HEK293 (cell line): Measurements from ENCODE around the gene TEAD1.
A peak's percentile ranks its signal among the peaks of the same experiment; 100 is the strongest.

Experiments
- BCL11B ChIP-seq: fragments of 450-650 bp; formaldehyde crosslinking; IDR thresholded peaks from 2 replicates; pipeline ENCODE4 v1.5.1; 2016; ENCODE audit warnings: low read depth, missing biosample characterization, missing genetic modification characterization
- GLI2 ChIP-seq: fragments of 450-650 bp; formaldehyde crosslinking; IDR thresholded peaks from 2 replicates; pipeline ENCODE4; 2017; ENCODE audit warnings: missing biosample characterization, missing genetic modification characterization, low read depth, borderline replicate concordance
- HOXD13 ChIP-seq: sonication (generic); formaldehyde crosslinking; IDR thresholded peaks from 2 replicates; pipeline ENCODE4 v1.8.0; 2022; ENCODE audit warnings: missing genetic modification reagents, borderline replicate concordance
- KLF16 ChIP-seq: fragments of 450-650 bp; formaldehyde crosslinking; IDR thresholded peaks from 2 replicates; pipeline ENCODE4 v1.5.1; 2017; ENCODE audit warnings: missing biosample characterization, missing genetic modification characterization
- PRDM10 ChIP-seq: fragments of 450-650 bp; formaldehyde crosslinking; IDR thresholded peaks from 2 replicates; pipeline ENCODE4 v1.5.1; 2016; ENCODE audit warnings: missing biosample characterization, missing genetic modification characterization
- SALL2 ChIP-seq: fragments of 450-650 bp; formaldehyde crosslinking; IDR thresholded peaks from 2 replicates; pipeline ENCODE4 v1.5.0; 2017; ENCODE audit warnings: missing biosample characterization, mild to moderate bottlenecking, missing genetic modification characterization, borderline replicate concordance
- ZBTB17 ChIP-seq: fragments of 450-650 bp; formaldehyde crosslinking; IDR thresholded peaks from 2 replicates; pipeline ENCODE4 v1.5.1; 2016; ENCODE audit warnings: missing biosample characterization, missing genetic modification characterization
- ZEB2 ChIP-seq: fragments of 450-650 bp; formaldehyde crosslinking; IDR thresholded peaks from 2 replicates; pipeline ENCODE4 v1.5.1; 2016; ENCODE audit warnings: missing biosample characterization, missing genetic modification characterization
- ZFHX2 ChIP-seq: fragments of 450-650 bp; formaldehyde crosslinking; conservative IDR thresholded peaks from 2 replicates; pipeline ENCODE4 v1.5.1; 2016; ENCODE audit warnings: missing biosample characterization, missing genetic modification characterization
- ZNF211 ChIP-seq: fragments of 450-650 bp; formaldehyde crosslinking; IDR thresholded peaks from 2 replicates; pipeline ENCODE4 v1.5.1; 2016; ENCODE audit warnings: low read depth, missing biosample characterization, missing genetic modification characterization
- ZNF214 ChIP-seq: fragments of 450-650 bp; formaldehyde crosslinking; IDR thresholded peaks from 2 replicates; pipeline ENCODE4 v1.5.1; 2017; ENCODE audit warnings: missing biosample characterization, mild to moderate bottlenecking, missing genetic modification characterization, borderline replicate concordance
- ZNF341 ChIP-seq: fragments of 450-650 bp; formaldehyde crosslinking; IDR thresholded peaks from 2 replicates; pipeline ENCODE4; 2016; ENCODE audit warnings: low read depth, missing biosample characterization, missing genetic modification characterization
- ZNF449 ChIP-seq: fragments of 450-650 bp; formaldehyde crosslinking; IDR thresholded peaks from 2 replicates; pipeline ENCODE4 v1.5.1; 2017; ENCODE audit warnings: missing biosample characterization, mild to moderate bottlenecking, missing genetic modification characterization, moderate library complexity
- ZNF473 ChIP-seq: fragments of 450-650 bp; formaldehyde crosslinking; IDR thresholded peaks from 2 replicates; pipeline ENCODE4 v1.5.1; 2017; ENCODE audit warnings: missing biosample characterization, missing genetic modification characterization
- ZNF518A ChIP-seq: fragments of 450-650 bp; formaldehyde crosslinking; conservative IDR thresholded peaks from 2 replicates; pipeline ENCODE4 v1.5.1; 2016; ENCODE audit warnings: low read depth, missing biosample characterization, missing genetic modification characterization
- ZNF596 ChIP-seq: fragments of 450-650 bp; IDR thresholded peaks from 2 replicates; pipeline ENCODE4 v1.5.0; 2018; ENCODE audit warnings: missing biosample characterization, mild to moderate bottlenecking, missing genetic modification characterization, moderate library complexity
- ZNF645 ChIP-seq: fragments of 450-650 bp; formaldehyde crosslinking; IDR thresholded peaks from 2 replicates; pipeline ENCODE4; 2016; ENCODE audit warnings: missing biosample characterization, missing genetic modification characterization
- ZNF664 ChIP-seq: fragments of 450-650 bp; formaldehyde crosslinking; IDR thresholded peaks from 2 replicates; pipeline ENCODE4 v1.5.1; 2016; ENCODE audit warnings: missing biosample characterization, missing genetic modification characterization
- ZNF670 ChIP-seq: fragments of 450-650 bp; formaldehyde crosslinking; IDR thresholded peaks from 2 replicates; pipeline ENCODE4 v1.5.1; 2016; ENCODE audit warnings: missing biosample characterization, missing genetic modification characterization, low read depth
- ZNF701 ChIP-seq: fragments of 450-650 bp; formaldehyde crosslinking; IDR thresholded peaks from 2 replicates; pipeline ENCODE4 v1.5.1; 2016; ENCODE audit warnings: missing biosample characterization, missing genetic modification characterization
- ZNF830 ChIP-seq: fragments of 450-650 bp; IDR thresholded peaks from 2 replicates; pipeline ENCODE4 v1.5.0; 2018; ENCODE audit warnings: missing biosample characterization, missing genetic modification characterization, low read depth, mild to moderate bottlenecking, moderate library complexity
- ZNF837 ChIP-seq: fragments of 450-650 bp; formaldehyde crosslinking; IDR thresholded peaks from 2 replicates; pipeline ENCODE4 v1.5.1; 2016; ENCODE audit warnings: missing biosample characterization, missing genetic modification characterization

TEAD1 gene

GRCh38 chr11:12724301-12725054, 50.3 kb downstream of the TEAD1 start (continued):
- no peak for TF ChIP-seq SALL2 (tag by site-specific recombination)
- no peak for TF ChIP-seq ZNF830 (tag by site-specific recombination)
- no peak for TF ChIP-seq ZNF518A (tag by site-specific recombination)
- 0 out of 2 replicates have a peak, but pooled peaks have one; percentile 38 for TF ChIP-seq KLF16 (tag by site-specific recombination)
- no peak for TF ChIP-seq ZNF645 (tag by site-specific recombination)
- peak; percentile 56 for TF ChIP-seq ZFHX2 (tag by site-specific recombination)
- no peak for TF ChIP-seq ZNF211
- TF ChIP-seq ZNF837 (tag by site-specific recombination) = no peak
- no peak for TF ChIP-seq ZNF596 (tag by site-specific recombination)
- 0 out of 2 replicates have a peak, but pooled peaks have one; percentile 34 for TF ChIP-seq PRDM10 (tag by site-specific recombination)
- TF ChIP-seq BCL11B = 0 out of 2 replicates have a peak, but pooled peaks have one; percentile 31
- no peak for TF ChIP-seq ZNF449 (tag by site-specific recombination)
- TF ChIP-seq ZBTB17 (tag by site-specific recombination) = peak; percentile 66
- no peak for TF ChIP-seq ZNF670 (tag by site-specific recombination)
- TF ChIP-seq ZNF473 = no peak
- 0 out of 2 replicates have a peak, but pooled peaks have one; percentile 18 for TF ChIP-seq ZNF664 (tag by site-specific recombination)
- no peak for TF ChIP-seq ZNF214 (tag by site-specific recombination)
- no peak for TF ChIP-seq ZNF701 (tag by site-specific recombination)
- 0 out of 2 replicates have a peak, but pooled peaks have one; percentile 22 for TF ChIP-seq HOXD13 (CRISPR knock-in tag)
- TF ChIP-seq ZEB2 = peak; percentile 70
- TF ChIP-seq ZNF341 (tag by site-specific recombination) = no peak
- TF ChIP-seq GLI2 (tag by site-specific recombination) = no peak
